Measurements from ENCODE around the gene SPOCK2. TPM values are rescaled to one million over a fixed set of nuclear protein-coding genes. Genes with fewer than 3 reads are reported as not detected.
"Not testable (repeated sequence)": the region's sequence is repeated elsewhere in the genome, so short reads cannot be mapped to it uniquely, and the experiment has no call there.

The SPOCK2 gene
- total RNA-seq: 100 to 1,000 TPM; 976 to 998 TPM
- 393 TPM for polyA plus RNA-seq (2013, experiment 1 of 2)
- 362 TPM for polyA plus RNA-seq (2013, experiment 2 of 2)
- 123 to 2,278 (median 1,149) reads per million in 172 experiments for total RNA-seq

GRCh38 chr10:72087969-72088888, at the start of gene SPOCK2:
Gene SPOCK2, minus strand, starts transcription at chr10:72088551. Its CDS starts 223 bp downstream, at chr10:72088328.
- Histone ChIP-seq H3K9me3 (ENCODE audit: control insufficient read depth in 1 of 2, insufficient read depth in 1 of 2, low read length in 2 of 2) (no peaks in the 10 kb centered on the region), H3K4me1 (ENCODE audit: insufficient read depth, low read length) (peaks cover 63% of the 10 kb centered on the region), H3K36me3 (ENCODE audit: insufficient read depth, low read length) (peaks cover 35% of the 10 kb centered on the region), H3K27ac (ENCODE audit: low read depth in 1 of 2, low read length in 2 of 2) (peak within 1 kb of the TSS; percentile 96), H3K4me3 (ENCODE audit: low read length) (peak within 1 kb of the TSS; percentile 98), H3K27me3 (ENCODE audit: control insufficient read depth in 1 of 2, insufficient read depth in 2 of 2, low read length in 2 of 2) (no peaks in the 10 kb centered on the region)
- CTCF ChIA-PET: interaction anchor here (1.0 to 1.6 kb wide), 6 partner anchors 20 to 249 kb away, joined by 3 to 7 read pairs (median 4); no protein-coding TSS in a partner anchor
- POLR2A ChIA-PET: interaction anchor here (0.6 to 8.0 kb wide), 33 partner anchors 9 to 363 kb away, joined by 3 to 117 read pairs (median 9); partner anchors contain the start of genes ANAPC16, ASCC1 and DDIT4
- intact Hi-C loops (cut with DNase I, micrococcal nuclease): loop anchor here (1.0 to 10.0 kb wide), 8 partner anchors 9 to 607 kb away; partner anchors contain the start of genes ANAPC16 (in 2 of the 2), ASCC1 (in 2 of the 2) and MCU (in 1 of the 2)
- peak within 1 kb of the TSS; percentile 98 for H3K27ac Mint-ChIP-seq
- H3K9me3 Mint-ChIP-seq: no peaks in the 10 kb centered on the region
- peak within 1 kb of the TSS; percentile 100 for H3K4me3 Mint-ChIP-seq
- ATAC-seq (ENCODE audit: poor library complexity) (peak; percentile 57), DNase-seq (peak; percentile 59 to 94 (median 74))
- peak; percentile 23 for TF ChIP-seq CTCF (IDR thresholded peaks at IDR 0.05)
- H3K27me3 Mint-ChIP-seq: peaks cover 4% of the 10 kb centered on the region
- H3K36me3 Mint-ChIP-seq (ENCODE audit: low read depth): peaks cover 55% of the 10 kb centered on the region
- peaks cover 64% of the 10 kb centered on the region for H3K4me1 Mint-ChIP-seq (ENCODE audit: low read depth)

DNA sequence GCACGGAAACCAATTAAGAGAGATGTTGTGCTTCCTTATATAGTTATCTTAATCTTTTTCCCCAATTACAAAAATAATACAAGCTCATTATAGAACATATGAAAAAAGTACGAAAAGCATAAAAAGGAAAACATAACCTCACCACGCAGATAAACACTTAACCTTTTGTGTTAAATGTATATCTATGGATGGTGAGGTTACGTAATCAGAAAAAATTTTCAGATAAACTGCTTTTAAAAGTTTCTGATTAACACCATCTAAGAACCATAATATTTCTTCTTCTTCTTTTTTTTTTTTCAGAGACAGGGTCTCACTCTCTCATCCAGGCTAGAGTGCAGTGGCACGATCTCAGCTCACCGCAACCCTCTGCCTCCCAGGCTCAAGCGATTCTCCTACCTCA, 49.2 kb upstream of the SPOCK2 start:
- ChIA-PET POLR2A (interaction anchor here (0.8 to 2.2 kb wide), 2 partner anchors 30 to 78 kb away, joined by 3 to 6 read pairs; partner anchors contain the start of genes ANAPC16 and ASCC1), CTCF (interaction anchor here (0.6 to 1.2 kb wide), 3 partner anchors 11 to 313 kb away, joined by 3 read pairs; no protein-coding TSS in a partner anchor)
- peaks cover 21% of the 10 kb centered on the region for H3K4me1 ChIP-seq (ENCODE audit: insufficient read depth, low read length)
- H3K36me3 ChIP-seq (ENCODE audit: insufficient read depth, low read length): no peaks in the 10 kb centered on the region
- ATAC-seq (ENCODE audit: poor library complexity) (no peak), DNase-seq (no peak)
- H3K9me3 ChIP-seq (ENCODE audit: control insufficient read depth in 1 of 2, insufficient read depth in 1 of 2, low read length in 2 of 2): no peaks in the 10 kb centered on the region
- Mint-ChIP-seq H3K27ac (no peak overlapping the region), H3K4me1 (ENCODE audit: low read depth) (peaks cover 36% of the 10 kb centered on the region), H3K9me3 (no peaks in the 10 kb centered on the region), H3K4me3 (no peak overlapping the region), H3K36me3 (ENCODE audit: low read depth) (peaks cover 7% of the 10 kb centered on the region), H3K27me3 (no peaks in the 10 kb centered on the region)
- H3K27me3 ChIP-seq (ENCODE audit: control insufficient read depth in 1 of 2, insufficient read depth in 2 of 2, low read length in 2 of 2): no peaks in the 10 kb centered on the region
- TF ChIP-seq CTCF (IDR thresholded peaks at IDR 0.05): no peak
- H3K27ac ChIP-seq (ENCODE audit: low read depth in 1 of 2, low read length in 2 of 2): no peak overlapping the region
- H3K4me3 ChIP-seq (ENCODE audit: low read length): no peak overlapping the region
- intact Hi-C loops (cut with DNase I, micrococcal nuclease): no loop called here

DNA sequence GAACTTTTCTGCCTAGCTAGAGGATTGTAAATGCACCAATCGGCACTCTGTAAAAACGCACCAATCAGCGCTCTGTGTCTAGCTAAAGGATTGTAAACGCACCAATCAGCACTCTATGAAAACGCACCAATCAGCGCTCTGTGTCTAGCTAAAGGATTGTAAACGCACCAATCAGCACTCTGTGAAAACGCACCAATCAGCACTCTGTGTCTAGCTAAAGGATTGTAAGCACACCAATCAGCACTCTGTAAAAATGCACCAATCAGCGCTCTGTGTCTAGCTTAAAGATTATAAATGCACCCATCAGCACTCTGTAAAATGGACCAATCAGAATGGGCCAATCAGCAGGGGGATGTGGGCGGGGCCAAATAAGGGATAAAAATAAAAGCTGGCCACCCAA, 47.9 kb upstream of the SPOCK2 start:
- Mint-ChIP-seq H3K4me1 (ENCODE audit: low read depth) (peaks cover 39% of the 10 kb centered on the region), H3K27ac (peak overlapping the region; percentile 77)
- H3K9me3 ChIP-seq (ENCODE audit: control insufficient read depth in 1 of 2, insufficient read depth in 1 of 2, low read length in 2 of 2); DNase-seq; H3K9me3 Mint-ChIP-seq; H3K27me3 Mint-ChIP-seq; H3K36me3 Mint-ChIP-seq (ENCODE audit: low read depth); CTCF ChIA-PET; intact Hi-C loops (cut with DNase I, micrococcal nuclease); ATAC-seq (ENCODE audit: poor library complexity); H3K27me3 ChIP-seq (ENCODE audit: control insufficient read depth in 1 of 2, insufficient read depth in 2 of 2, low read length in 2 of 2); H3K36me3 ChIP-seq (ENCODE audit: insufficient read depth, low read length); H3K27ac ChIP-seq (ENCODE audit: low read depth in 1 of 2, low read length in 2 of 2); H3K4me3 ChIP-seq (ENCODE audit: low read length); H3K4me3 Mint-ChIP-seq: not testable (repeated sequence)
- peaks cover 21% of the 10 kb centered on the region for H3K4me1 ChIP-seq (ENCODE audit: insufficient read depth, low read length)
- POLR2A ChIA-PET: interaction anchor here (0.8 to 2.2 kb wide), 3 partner anchors 80 to 1138 kb away, joined by 3 to 6 read pairs (median 3); partner anchors contain the start of genes ANAPC16 and ASCC1

Measured in CD4-positive, alpha-beta T cell (primary cell).